Measurements from ENCODE around the gene SSX7. TPM values are rescaled to one million over a fixed set of nuclear protein-coding genes. Genes with fewer than 3 reads are reported as not detected.

SSX7 gene
- not detected in 5 replicates for total RNA-seq (2022; extraction: Qiagen RNA extraction)

DNA sequence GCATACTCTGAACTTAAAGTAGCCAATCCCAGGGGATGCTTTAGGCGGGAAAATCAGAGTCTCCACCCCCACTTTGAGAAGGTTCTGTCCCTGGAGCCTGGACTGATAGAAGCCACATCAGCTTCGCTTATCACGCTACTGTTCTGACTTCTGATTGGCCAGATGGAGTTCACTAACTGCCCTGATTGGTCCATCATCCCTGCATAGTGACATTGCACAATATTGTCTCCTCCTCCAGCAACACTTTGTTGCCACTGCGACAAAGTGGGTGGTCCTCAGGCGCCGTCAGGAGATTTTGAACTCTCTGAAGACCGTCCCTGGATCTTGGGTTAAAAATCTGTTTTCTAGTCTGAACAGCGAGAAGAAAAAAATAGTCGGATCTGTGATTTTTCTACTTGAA lies at the start of gene SSX7:
TSS of gene SSX7 (minus strand) at position 101 of the 400 bp plus-strand sequence. CDS start 1,428 bp downstream, outside the sequence.

Other genes starting within 250 kb of the SSX7 start
- 19.1 to 53.0 TPM (median 30.5 TPM) in 5 replicates for gene XAGE1A, start 159.1 kb downstream of the SSX7 start, total RNA-seq (2022; extraction: Qiagen RNA extraction)
- gene XAGE1B, start 137.8 kb downstream of the SSX7 start, total RNA-seq (2022; extraction: Qiagen RNA extraction): 186 to 255 TPM (median 206 TPM) in 5 replicates
- gene SSX2, start 52.3 kb upstream of the SSX7 start, total RNA-seq (2022; extraction: Qiagen RNA extraction): not detected in 5 replicates
- not detected in 5 replicates for gene SSX2B, start 96.4 kb upstream of the SSX7 start, total RNA-seq (2022; extraction: Qiagen RNA extraction)
- gene SPANXN5, start 142.5 kb upstream of the SSX7 start, total RNA-seq (2022; extraction: Qiagen RNA extraction): not detected in 5 replicates
- not detected in 5 replicates for gene XAGE5, start 156.4 kb upstream of the SSX7 start, total RNA-seq (2022; extraction: Qiagen RNA extraction)
- gene XAGE3, start 213.2 kb upstream of the SSX7 start, total RNA-seq (2022; extraction: Qiagen RNA extraction): not detected in 5 replicates
- gene FAM156B, start 242.4 kb upstream of the SSX7 start, total RNA-seq (2022; extraction: Qiagen RNA extraction): 10.5 to 18.4 TPM (median 11.8 TPM) in 5 replicates